IgD-negative memory B cell (primary cell): ENCODE results near the gene KRTAP10-2. TPM values are rescaled to one million over a fixed set of nuclear protein-coding genes. Genes with fewer than 3 reads are reported as not detected.

Experiments
- H3K27ac Mint-ChIP-seq, 3 donors: one replicate each; pipeline ENCODE4 v1.8.0; 2020 to 2022; ENCODE audit warnings: mild to moderate bottlenecking in 3 of 3, mixed read lengths in 3 of 3, moderate library complexity in 1 of 3
- H3K27me3 Mint-ChIP-seq: one replicate; pipeline ENCODE4 v1.8.0; 2021; ENCODE audit warnings: mixed read lengths
- H3K36me3 Mint-ChIP-seq: one replicate; pipeline ENCODE4 v1.8.0; 2020; ENCODE audit warnings: mild to moderate bottlenecking, mixed read lengths
- H3K4me1 Mint-ChIP-seq, 3 donors: one replicate each; pipeline ENCODE4 v1.8.0; 2020 to 2022; ENCODE audit warnings: mixed read lengths in 3 of 3, mild to moderate bottlenecking in 1 of 3
- H3K4me3 Mint-ChIP-seq, 4 donors: one replicate each; pipeline ENCODE4 v1.8.0; 2020 to 2022; ENCODE audit warnings: mild to moderate bottlenecking in 4 of 4, mixed read lengths in 4 of 4, moderate library complexity in 3 of 4
- H3K9me3 Mint-ChIP-seq, 3 donors: one replicate each; pipeline ENCODE4 v1.8.0; 2020 to 2021; ENCODE audit warnings: mixed read lengths in 3 of 3, mild to moderate bottlenecking in 1 of 3
- polyA plus RNA-seq: library from polyadenylated mRNA; unstranded; fragments of 300-500 nt; fragmentation: Illumina TruSeq; gene quantifications from one replicate; pipeline ENCODE4 v1.2.3, GENCODE V29; 2021

The KRTAP10-2 gene
- polyA plus RNA-seq, 1 donor from 2014 or later = not detected

GRCh38 chr21:44514218-44514520 lies 37.1 kb downstream of the KRTAP10-2 start:
- H3K27ac Mint-ChIP-seq = no peak overlapping the region
- H3K27me3 Mint-ChIP-seq = peaks cover 8% of the 10 kb centered on the region
- peaks cover 2% of the 10 kb centered on the region for H3K36me3 Mint-ChIP-seq
- peaks cover 0 to 3% (median 0%) of the 10 kb centered on the region in 3 donors for H3K4me1 Mint-ChIP-seq
- H3K4me3 Mint-ChIP-seq = no peak overlapping the region
- H3K9me3 Mint-ChIP-seq = no peaks in the 10 kb centered on the region

GRCh38 chr21:44513389-44514217 lies 37.7 kb downstream of the KRTAP10-2 start:
- Mint-ChIP-seq H3K27me3 (peaks cover 7% of the 10 kb centered on the region), H3K4me3 (no peak overlapping the region), H3K36me3 (peaks cover 2% of the 10 kb centered on the region), H3K27ac (no peak overlapping the region), H3K4me1 (peaks cover 0 to 3% (median 0%) of the 10 kb centered on the region in 3 donors), H3K9me3 (no peaks in the 10 kb centered on the region)

- Mint-ChIP-seq H3K27ac (peak overlapping the region in 1 of 3 donors; percentile 39), H3K9me3 (no peaks in the 10 kb centered on the region), H3K4me3 (no peak overlapping the region), H3K4me1 (peaks cover 0 to 3% (median 0%) of the 10 kb centered on the region in 3 donors), H3K36me3 (peaks cover under 1% of the 10 kb centered on the region), H3K27me3 (peaks cover 6% of the 10 kb centered on the region)
Measured at GRCh38 chr21:44512496-44513388, 38.6 kb downstream of the KRTAP10-2 start.

- H3K27me3 Mint-ChIP-seq = peaks cover 6% of the 10 kb centered on the region
- H3K36me3 Mint-ChIP-seq = no peaks in the 10 kb centered on the region
- H3K4me1 Mint-ChIP-seq = peaks cover 0 to 3% (median 0%) of the 10 kb centered on the region in 3 donors
Measured at GRCh38 chr21:44511938-44512275, 39.4 kb downstream of the KRTAP10-2 start.

GRCh38 chr21:44511219-44511937 lies 39.9 kb downstream of the KRTAP10-2 start:
- no peaks in the 10 kb centered on the region for H3K9me3 Mint-ChIP-seq
- H3K27ac Mint-ChIP-seq = no peak overlapping the region
- H3K27me3 Mint-ChIP-seq = peaks cover 6% of the 10 kb centered on the region
- peak overlapping the region in 1 of 4 donors; percentile 71 for H3K4me3 Mint-ChIP-seq
- H3K36me3 Mint-ChIP-seq = no peaks in the 10 kb centered on the region
- H3K4me1 Mint-ChIP-seq = peaks cover 0 to 3% (median 0%) of the 10 kb centered on the region in 3 donors

More at GRCh38 chr21:44511938-44512275, 39.4 kb downstream of the KRTAP10-2 start:
- no peaks in the 10 kb centered on the region for H3K9me3 Mint-ChIP-seq
- no peak overlapping the region for H3K4me3 Mint-ChIP-seq
- no peak overlapping the region for H3K27ac Mint-ChIP-seq

- Mint-ChIP-seq H3K9me3 (no peaks in the 10 kb centered on the region), H3K4me3 (no peak overlapping the region), H3K27me3 (peaks cover 6% of the 10 kb centered on the region), H3K36me3 (no peaks in the 10 kb centered on the region), H3K4me1 (peaks cover 0 to 3% (median 0%) of the 10 kb centered on the region in 3 donors), H3K27ac (no peak overlapping the region)
Measured at GRCh38 chr21:44510508-44511218, 40.6 kb downstream of the KRTAP10-2 start.

GRCh38 chr21:44510109-44510507 lies 41.2 kb downstream of the KRTAP10-2 start:
- Mint-ChIP-seq H3K9me3 (no peaks in the 10 kb centered on the region), H3K4me3 (no peak overlapping the region), H3K27ac (no peak overlapping the region)

GRCh38 chr21:44509539-44509938 lies 41.8 kb downstream of the KRTAP10-2 start:
- Mint-ChIP-seq H3K4me3 (peak overlapping the region in 1 of 4 donors; percentile 39), H3K27me3 (peaks cover 6% of the 10 kb centered on the region), H3K27ac (no peak overlapping the region), H3K9me3 (no peaks in the 10 kb centered on the region), H3K36me3 (no peaks in the 10 kb centered on the region), H3K4me1 (peaks cover 0 to 3% (median 0%) of the 10 kb centered on the region in 3 donors)

More at GRCh38 chr21:44510109-44510507, 41.2 kb downstream of the KRTAP10-2 start:
- Mint-ChIP-seq H3K4me1 (peaks cover 0 to 3% (median 0%) of the 10 kb centered on the region in 3 donors), H3K27me3 (peaks cover 6% of the 10 kb centered on the region), H3K36me3 (no peaks in the 10 kb centered on the region)

- Mint-ChIP-seq H3K36me3 (no peaks in the 10 kb centered on the region), H3K4me1 (peaks cover 0 to 3% (median 0%) of the 10 kb centered on the region in 3 donors), H3K27me3 (peaks cover 6% of the 10 kb centered on the region), H3K9me3 (no peaks in the 10 kb centered on the region), H3K4me3 (no peak overlapping the region), H3K27ac (no peak overlapping the region)
Measured at GRCh38 chr21:44508711-44509445, 42.4 kb downstream of the KRTAP10-2 start.

- Mint-ChIP-seq H3K36me3 (no peaks in the 10 kb centered on the region), H3K27me3 (peaks cover 6% of the 10 kb centered on the region), H3K4me1 (peaks cover 0 to 3% (median 0%) of the 10 kb centered on the region in 3 donors), H3K27ac (peak overlapping the region in 1 of 3 donors; percentile 10), H3K9me3 (no peaks in the 10 kb centered on the region), H3K4me3 (no peak overlapping the region)
Measured at GRCh38 chr21:44508426-44508710, 42.9 kb downstream of the KRTAP10-2 start.

GRCh38 chr21:44507673-44508425 lies 43.5 kb downstream of the KRTAP10-2 start:
- peaks cover 6% of the 10 kb centered on the region for H3K27me3 Mint-ChIP-seq
- peak overlapping the region in 1 of 3 donors; percentile 10 for H3K27ac Mint-ChIP-seq
- peaks cover 0 to 3% (median 0%) of the 10 kb centered on the region in 3 donors for H3K4me1 Mint-ChIP-seq
- no peaks in the 10 kb centered on the region for H3K36me3 Mint-ChIP-seq
- no peaks in the 10 kb centered on the region for H3K9me3 Mint-ChIP-seq
- H3K4me3 Mint-ChIP-seq = no peak overlapping the region

GRCh38 chr21:44506279-44507255 lies 44.7 kb downstream of the KRTAP10-2 start:
- Mint-ChIP-seq H3K4me1 (peaks cover 0 to 6% (median 3%) of the 10 kb centered on the region in 3 donors), H3K36me3 (no peaks in the 10 kb centered on the region), H3K27me3 (peaks cover 6% of the 10 kb centered on the region), H3K4me3 (no peak overlapping the region), H3K27ac (no peak overlapping the region), H3K9me3 (no peaks in the 10 kb centered on the region)
